Measurements from ENCODE around the gene PDE4D.
"Not testable (repeated sequence)": the region's sequence is repeated elsewhere in the genome, so short reads cannot be mapped to it uniquely, and the experiment has no call there.

PDE4D gene

GRCh38 chr5:59474324-59474723 lies 419.2 kb downstream of the PDE4D start:
- Mint-ChIP-seq H3K27me3 (ENCODE audit: low read depth) (peaks cover 10% of the 10 kb centered on the region), H3K4me3 (no peak overlapping the region), H3K36me3 (ENCODE audit: low read depth) (no peaks in the 10 kb centered on the region), H3K9me3 (no peaks in the 10 kb centered on the region), H3K4me1 (ENCODE audit: low read depth) (no peaks in the 10 kb centered on the region), H3K27ac (no peak overlapping the region)

DNA sequence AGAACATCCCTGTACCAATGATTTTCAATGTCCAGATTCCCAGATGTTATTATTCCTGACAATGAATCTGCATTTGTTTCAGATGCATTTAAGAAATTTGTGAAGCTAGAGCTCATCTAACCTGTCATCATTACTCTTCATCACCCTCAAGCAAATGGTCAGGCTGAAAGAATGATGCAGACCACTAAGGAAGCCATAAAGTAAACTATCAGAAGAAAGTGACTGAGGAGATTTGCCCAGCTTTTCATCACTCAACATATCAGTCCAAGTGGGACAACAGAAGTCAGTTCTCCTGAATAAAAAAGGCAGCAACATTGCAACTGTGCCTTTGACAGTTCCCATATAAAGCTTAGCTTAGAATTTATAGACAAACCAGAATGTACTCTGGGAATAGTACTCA lies 419.9 kb downstream of the PDE4D start:
- H3K9me3 Mint-ChIP-seq = no peaks in the 10 kb centered on the region
- no peak overlapping the region for H3K27ac Mint-ChIP-seq
- H3K4me3 Mint-ChIP-seq = no peak overlapping the region
- H3K36me3 Mint-ChIP-seq (ENCODE audit: low read depth) = no peaks in the 10 kb centered on the region
- H3K27me3 Mint-ChIP-seq (ENCODE audit: low read depth) = peaks cover 10% of the 10 kb centered on the region
- H3K4me1 Mint-ChIP-seq (ENCODE audit: low read depth) = no peaks in the 10 kb centered on the region

GRCh38 chr5:59471463-59471862 lies 422.1 kb downstream of the PDE4D start:
- no peak overlapping the region for H3K27ac Mint-ChIP-seq
- H3K4me3 Mint-ChIP-seq = no peak overlapping the region
- H3K9me3 Mint-ChIP-seq = no peaks in the 10 kb centered on the region
- no peaks in the 10 kb centered on the region for H3K4me1 Mint-ChIP-seq (ENCODE audit: low read depth)
- H3K27me3 Mint-ChIP-seq (ENCODE audit: low read depth) = peaks cover 5% of the 10 kb centered on the region
- H3K36me3 Mint-ChIP-seq (ENCODE audit: low read depth) = no peaks in the 10 kb centered on the region

DNA sequence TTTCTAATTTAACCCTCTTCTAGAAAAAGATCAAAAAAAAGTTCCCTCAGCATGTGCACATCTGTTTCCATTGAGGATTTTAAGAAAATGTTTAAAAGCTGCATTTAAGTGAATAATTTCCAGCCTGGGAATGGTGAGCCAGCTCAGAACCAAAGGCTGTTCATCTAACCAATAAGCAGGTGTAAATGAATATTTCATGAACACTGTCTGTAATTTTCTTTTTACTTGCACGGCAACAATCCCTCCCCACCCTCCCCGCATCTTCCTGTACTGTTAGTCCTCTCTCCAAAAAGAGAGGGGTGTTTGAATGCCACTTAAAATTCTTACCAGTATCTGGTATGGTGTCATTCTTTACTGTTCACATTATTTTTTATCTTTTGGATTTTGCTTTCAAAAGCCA lies 425.6 kb downstream of the PDE4D start:
- Mint-ChIP-seq H3K36me3 (ENCODE audit: low read depth) (no peaks in the 10 kb centered on the region), H3K4me1 (ENCODE audit: low read depth) (peaks cover 2% of the 10 kb centered on the region), H3K27ac (no peak overlapping the region), H3K27me3 (ENCODE audit: low read depth) (no peaks in the 10 kb centered on the region), H3K4me3 (no peak overlapping the region), H3K9me3 (no peaks in the 10 kb centered on the region)

DNA sequence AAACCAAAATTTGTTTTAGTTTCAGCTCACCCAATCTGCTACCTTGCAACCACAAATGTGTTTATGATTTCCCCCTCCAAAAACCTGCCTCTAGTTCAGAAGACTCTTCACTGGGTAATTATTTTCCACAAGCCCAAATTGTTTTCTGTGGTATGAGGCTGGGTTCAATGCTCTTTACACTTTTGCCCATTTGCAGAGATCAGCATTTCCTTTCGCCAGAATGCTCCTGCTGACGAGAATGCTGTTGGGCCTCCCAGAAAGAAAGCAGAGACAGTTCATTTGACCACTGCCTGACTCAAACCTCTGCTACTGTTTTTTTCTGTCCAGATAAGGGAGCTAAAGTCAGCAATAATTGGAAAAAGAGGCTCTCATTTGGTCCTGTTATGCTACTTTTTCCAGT lies 427.3 kb downstream of the PDE4D start:
- peaks cover 5% of the 10 kb centered on the region for H3K27me3 Mint-ChIP-seq (ENCODE audit: low read depth)
- H3K9me3 Mint-ChIP-seq = no peaks in the 10 kb centered on the region
- no peak overlapping the region for H3K4me3 Mint-ChIP-seq

GRCh38 chr5:59464969-59465368 lies 428.6 kb downstream of the PDE4D start:
- H3K9me3 Mint-ChIP-seq = no peaks in the 10 kb centered on the region
- no peak overlapping the region for H3K4me3 Mint-ChIP-seq
- H3K4me1 Mint-ChIP-seq (ENCODE audit: low read depth) = peaks cover 2% of the 10 kb centered on the region
- no peaks in the 10 kb centered on the region for H3K36me3 Mint-ChIP-seq (ENCODE audit: low read depth)
- H3K27me3 Mint-ChIP-seq (ENCODE audit: low read depth) = peaks cover 5% of the 10 kb centered on the region
- H3K27ac Mint-ChIP-seq = no peak overlapping the region

More for the DNA sequence above, 427.3 kb downstream of the PDE4D start:
- Mint-ChIP-seq H3K36me3 (ENCODE audit: low read depth) (no peaks in the 10 kb centered on the region), H3K27ac (no peak overlapping the region), H3K4me1 (ENCODE audit: low read depth) (peaks cover 2% of the 10 kb centered on the region)

- not testable (repeated sequence) for H3K4me3 Mint-ChIP-seq; H3K36me3 Mint-ChIP-seq (ENCODE audit: low read depth); H3K27me3 Mint-ChIP-seq (ENCODE audit: low read depth); H3K4me1 Mint-ChIP-seq (ENCODE audit: low read depth); H3K9me3 Mint-ChIP-seq; H3K27ac Mint-ChIP-seq
Measured at GRCh38 chr5:59463618-59464166, 429.8 kb downstream of the PDE4D start.

GRCh38 chr5:59462956-59463355 lies 430.6 kb downstream of the PDE4D start:
- Mint-ChIP-seq H3K36me3 (ENCODE audit: low read depth) (no peaks in the 10 kb centered on the region), H3K4me1 (ENCODE audit: low read depth) (peaks cover 2% of the 10 kb centered on the region)

GRCh38 chr5:59460368-59461153 lies 433.0 kb downstream of the PDE4D start:
- H3K36me3 Mint-ChIP-seq (ENCODE audit: low read depth) = no peaks in the 10 kb centered on the region
- no peak overlapping the region for H3K27ac Mint-ChIP-seq
- no peaks in the 10 kb centered on the region for H3K4me1 Mint-ChIP-seq (ENCODE audit: low read depth)
- H3K4me3 Mint-ChIP-seq = no peak overlapping the region
- H3K9me3 Mint-ChIP-seq = no peaks in the 10 kb centered on the region
- peaks cover 9% of the 10 kb centered on the region for H3K27me3 Mint-ChIP-seq (ENCODE audit: low read depth)

More at GRCh38 chr5:59462956-59463355, 430.6 kb downstream of the PDE4D start:
- H3K27me3 Mint-ChIP-seq (ENCODE audit: low read depth) = peaks cover 9% of the 10 kb centered on the region
- no peak overlapping the region for H3K27ac Mint-ChIP-seq
- H3K4me3 Mint-ChIP-seq = no peak overlapping the region
- H3K9me3 Mint-ChIP-seq = no peaks in the 10 kb centered on the region

DNA sequence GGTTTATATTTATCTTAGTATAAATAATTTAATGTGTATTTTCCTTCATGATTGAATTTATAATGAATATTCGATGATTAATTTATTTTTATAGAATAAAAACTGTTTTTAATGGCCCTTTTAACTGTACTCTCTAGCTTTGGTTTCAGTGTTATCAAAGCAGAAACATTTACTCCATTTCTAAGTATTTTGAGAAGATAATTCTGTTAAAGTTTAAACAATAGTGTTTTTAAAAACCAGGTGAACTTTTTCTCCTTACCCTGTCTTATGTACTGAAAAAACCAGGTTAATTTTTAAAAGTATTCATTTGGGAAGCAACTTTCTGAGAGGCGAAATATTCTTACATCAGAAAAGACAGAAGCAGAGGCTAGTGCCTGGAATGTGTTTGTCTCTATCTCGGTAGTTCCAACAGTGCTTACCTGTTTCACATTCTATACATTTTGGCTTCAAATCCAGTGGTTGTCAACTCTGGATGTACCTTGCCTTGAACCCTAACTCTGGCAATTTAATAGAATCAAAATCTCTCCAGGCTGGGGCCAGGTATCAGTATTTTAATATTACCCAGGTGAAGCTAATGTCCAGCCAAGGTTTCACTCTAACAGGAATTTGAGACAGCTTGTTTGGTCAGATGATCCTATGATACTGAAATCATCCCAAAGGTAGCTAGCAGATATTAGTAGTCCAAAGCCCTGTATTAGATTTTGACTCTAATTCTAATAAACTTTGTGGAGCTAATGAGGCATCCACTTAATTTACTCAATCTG lies 434.4 kb downstream of the PDE4D start:
- H3K4me1 Mint-ChIP-seq (ENCODE audit: low read depth) = no peaks in the 10 kb centered on the region
- peaks cover 9% of the 10 kb centered on the region for H3K27me3 Mint-ChIP-seq (ENCODE audit: low read depth)
- no peaks in the 10 kb centered on the region for H3K9me3 Mint-ChIP-seq
- no peak overlapping the region for H3K27ac Mint-ChIP-seq
- no peak overlapping the region for H3K4me3 Mint-ChIP-seq
- H3K36me3 Mint-ChIP-seq (ENCODE audit: low read depth) = no peaks in the 10 kb centered on the region

- Mint-ChIP-seq H3K4me3 (no peak overlapping the region), H3K9me3 (no peaks in the 10 kb centered on the region), H3K36me3 (ENCODE audit: low read depth) (no peaks in the 10 kb centered on the region), H3K27ac (no peak overlapping the region), H3K27me3 (ENCODE audit: low read depth) (peaks cover 9% of the 10 kb centered on the region), H3K4me1 (ENCODE audit: low read depth) (no peaks in the 10 kb centered on the region)
Measured at GRCh38 chr5:59458321-59458720, 435.2 kb downstream of the PDE4D start.

- no peak overlapping the region for H3K27ac Mint-ChIP-seq
- no peaks in the 10 kb centered on the region for H3K9me3 Mint-ChIP-seq
- H3K4me1 Mint-ChIP-seq (ENCODE audit: low read depth) = no peaks in the 10 kb centered on the region
- no peak overlapping the region for H3K4me3 Mint-ChIP-seq
- H3K36me3 Mint-ChIP-seq (ENCODE audit: low read depth) = no peaks in the 10 kb centered on the region
- H3K27me3 Mint-ChIP-seq (ENCODE audit: low read depth) = peaks cover 3% of the 10 kb centered on the region
Measured at GRCh38 chr5:59449905-59450644, 443.5 kb downstream of the PDE4D start.

DNA sequence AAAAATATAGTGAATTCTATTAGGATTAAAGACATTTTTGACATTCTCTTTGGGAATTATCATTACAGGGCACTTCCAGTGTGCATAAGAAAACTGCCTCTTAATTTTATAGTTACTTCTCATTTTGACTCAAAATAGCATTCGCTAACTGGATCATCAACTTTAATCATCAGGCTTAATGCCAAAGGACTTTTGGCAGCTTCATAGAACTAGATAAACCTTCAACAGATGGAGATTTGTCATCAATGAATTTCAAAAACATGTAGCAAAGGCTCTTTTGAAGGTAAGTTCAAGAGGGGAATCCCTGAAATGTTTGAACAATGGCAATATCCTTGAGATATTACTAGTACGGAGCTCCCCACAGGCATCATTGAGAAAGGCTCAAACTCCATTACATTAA lies 447.2 kb downstream of the PDE4D start:
- Mint-ChIP-seq H3K4me3 (no peak overlapping the region), H3K27me3 (ENCODE audit: low read depth) (peaks cover 3% of the 10 kb centered on the region), H3K4me1 (ENCODE audit: low read depth) (no peaks in the 10 kb centered on the region), H3K36me3 (ENCODE audit: low read depth) (no peaks in the 10 kb centered on the region), H3K27ac (no peak overlapping the region), H3K9me3 (no peaks in the 10 kb centered on the region)

- Mint-ChIP-seq H3K9me3 (no peaks in the 10 kb centered on the region), H3K4me1 (ENCODE audit: low read depth) (no peaks in the 10 kb centered on the region), H3K27me3 (ENCODE audit: low read depth) (peaks cover 3% of the 10 kb centered on the region), H3K27ac (no peak overlapping the region), H3K4me3 (no peak overlapping the region), H3K36me3 (ENCODE audit: low read depth) (no peaks in the 10 kb centered on the region)
Measured at GRCh38 chr5:59445741-59446140, 447.8 kb downstream of the PDE4D start.

Data from T-helper 1 cell treated with Interleukin-12 subunit alpha and Interleukin-12 subunit beta and Interleukin-4 antibody, amounts not matched to agents 30 μg/mL and 1 μg/mL, for 36 hours (primary cell).